Epithelial cell of proximal tubule (primary cell): Measurements from ENCODE around the gene TMEM52. TPM values are rescaled to one million over a fixed set of nuclear protein-coding genes. Genes with fewer than 3 reads are reported as not detected.
A peak's percentile ranks its signal among the peaks of the same experiment; 100 is the strongest.

Source experiments
- DNase-seq: peaks from one replicate; pipeline ENCODE4 v3.0.0-alpha.2; 2011; ENCODE audit warnings: low read depth
- H3K4me3 ChIP-seq: 2 replicates; pipeline ENCODE4 v1.5.1; 2011; ENCODE audit warnings: low read depth, mild to moderate bottlenecking, low read length
- total RNA-seq: library from RNA; depleted of rRNA; stranded (reverse); fragments of >200 nt; gene quantifications from 2 replicates; pipeline ENCODE4 v1.2.3, GENCODE V29; 2015
- TF ChIP-seq, protein P1 (sequence below): conservative IDR thresholded peaks from 2 replicates; pipeline ENCODE4 v1.5.1; 2012; ENCODE audit warnings: low read depth, mild to moderate bottlenecking, low read length

TMEM52 gene
- total RNA-seq, 1 donor from 2014 or later: 0.75 TPM

DNA sequence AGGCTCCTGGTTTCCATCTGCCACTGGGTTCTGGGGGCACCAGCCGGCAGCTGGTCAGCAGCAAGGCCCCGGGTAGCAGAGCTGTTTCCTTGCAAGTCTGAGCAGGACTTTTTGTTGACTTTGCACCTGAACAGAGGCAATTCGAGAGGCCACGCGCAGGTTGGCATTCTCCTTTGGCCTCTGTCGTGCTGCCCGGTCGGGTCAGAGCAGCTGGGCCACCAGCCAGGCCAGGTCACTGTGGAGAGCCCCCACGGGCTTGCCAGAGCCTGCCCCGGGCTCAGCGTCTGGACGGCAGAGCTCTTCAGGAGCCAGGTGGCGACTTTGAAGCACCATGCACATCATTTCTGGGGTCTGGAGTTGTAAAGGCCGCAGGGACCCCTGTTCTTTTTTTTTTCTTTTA lies 28.4 kb upstream of the TMEM52 start:
- DNase-seq: no peak
- H3K4me3 ChIP-seq: no peak overlapping the region
- TF ChIP-seq, protein P1, sequence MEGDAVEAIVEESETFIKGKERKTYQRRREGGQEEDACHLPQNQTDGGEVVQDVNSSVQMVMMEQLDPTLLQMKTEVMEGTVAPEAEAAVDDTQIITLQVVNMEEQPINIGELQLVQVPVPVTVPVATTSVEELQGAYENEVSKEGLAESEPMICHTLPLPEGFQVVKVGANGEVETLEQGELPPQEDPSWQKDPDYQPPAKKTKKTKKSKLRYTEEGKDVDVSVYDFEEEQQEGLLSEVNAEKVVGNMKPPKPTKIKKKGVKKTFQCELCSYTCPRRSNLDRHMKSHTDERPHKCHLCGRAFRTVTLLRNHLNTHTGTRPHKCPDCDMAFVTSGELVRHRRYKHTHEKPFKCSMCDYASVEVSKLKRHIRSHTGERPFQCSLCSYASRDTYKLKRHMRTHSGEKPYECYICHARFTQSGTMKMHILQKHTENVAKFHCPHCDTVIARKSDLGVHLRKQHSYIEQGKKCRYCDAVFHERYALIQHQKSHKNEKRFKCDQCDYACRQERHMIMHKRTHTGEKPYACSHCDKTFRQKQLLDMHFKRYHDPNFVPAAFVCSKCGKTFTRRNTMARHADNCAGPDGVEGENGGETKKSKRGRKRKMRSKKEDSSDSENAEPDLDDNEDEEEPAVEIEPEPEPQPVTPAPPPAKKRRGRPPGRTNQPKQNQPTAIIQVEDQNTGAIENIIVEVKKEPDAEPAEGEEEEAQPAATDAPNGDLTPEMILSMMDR: no peak

DNA sequence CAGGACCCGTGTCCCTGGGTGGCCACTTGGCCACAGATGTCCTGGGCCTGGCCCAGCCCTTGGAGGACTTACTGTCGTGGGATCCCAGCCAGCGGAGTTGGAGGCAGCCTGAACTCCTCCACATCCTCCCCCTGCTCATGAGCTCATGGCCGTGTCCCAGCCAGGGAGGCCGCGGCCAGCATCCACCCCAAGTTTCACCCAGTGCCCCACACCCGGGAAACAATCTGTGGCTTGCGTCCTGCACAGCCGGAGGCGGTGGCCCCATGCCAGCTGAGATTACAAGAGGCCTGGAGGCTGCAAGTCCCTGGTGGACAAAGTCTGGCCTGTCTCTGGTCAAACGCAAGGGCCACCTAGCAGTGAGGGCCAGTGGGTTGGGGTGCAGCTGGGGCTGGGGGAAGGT lies 27.5 kb upstream of the TMEM52 start:
- TF ChIP-seq, protein P1: no peak
- DNase-seq: no peak
- no peak overlapping the region for H3K4me3 ChIP-seq

DNA sequence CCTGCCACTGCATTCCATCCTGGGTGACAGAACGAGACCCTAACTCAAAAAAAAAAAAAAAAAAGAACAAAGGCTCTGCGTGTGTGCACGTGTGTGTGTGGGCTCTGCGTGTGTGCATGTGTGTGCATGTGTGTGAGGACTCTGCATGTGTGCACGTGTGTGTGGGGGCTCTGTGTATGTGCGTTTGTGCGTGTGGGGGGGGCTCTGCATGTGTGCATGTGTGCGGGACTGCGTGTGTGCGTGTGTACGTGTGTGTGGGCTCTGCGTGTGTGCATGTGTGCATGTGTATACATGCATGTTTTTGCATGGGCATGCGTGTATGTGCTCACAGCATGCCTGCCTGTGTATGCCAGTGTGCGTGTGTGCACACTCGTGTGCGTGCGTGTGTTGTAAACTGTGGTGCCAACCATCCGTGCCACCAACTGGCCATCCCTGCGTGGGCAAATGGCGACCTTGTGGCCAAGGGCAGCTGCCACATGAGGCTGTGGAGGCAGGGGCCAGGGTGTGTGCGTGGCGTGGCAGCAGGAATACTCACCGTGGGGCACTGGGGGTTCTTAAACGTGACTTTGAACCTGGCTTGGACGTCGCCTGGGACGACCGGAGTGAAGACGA lies 26.8 kb upstream of the TMEM52 start:
- H3K4me3 ChIP-seq: no peak overlapping the region
- DNase-seq: no peak
- TF ChIP-seq, protein P1: no peak

DNA sequence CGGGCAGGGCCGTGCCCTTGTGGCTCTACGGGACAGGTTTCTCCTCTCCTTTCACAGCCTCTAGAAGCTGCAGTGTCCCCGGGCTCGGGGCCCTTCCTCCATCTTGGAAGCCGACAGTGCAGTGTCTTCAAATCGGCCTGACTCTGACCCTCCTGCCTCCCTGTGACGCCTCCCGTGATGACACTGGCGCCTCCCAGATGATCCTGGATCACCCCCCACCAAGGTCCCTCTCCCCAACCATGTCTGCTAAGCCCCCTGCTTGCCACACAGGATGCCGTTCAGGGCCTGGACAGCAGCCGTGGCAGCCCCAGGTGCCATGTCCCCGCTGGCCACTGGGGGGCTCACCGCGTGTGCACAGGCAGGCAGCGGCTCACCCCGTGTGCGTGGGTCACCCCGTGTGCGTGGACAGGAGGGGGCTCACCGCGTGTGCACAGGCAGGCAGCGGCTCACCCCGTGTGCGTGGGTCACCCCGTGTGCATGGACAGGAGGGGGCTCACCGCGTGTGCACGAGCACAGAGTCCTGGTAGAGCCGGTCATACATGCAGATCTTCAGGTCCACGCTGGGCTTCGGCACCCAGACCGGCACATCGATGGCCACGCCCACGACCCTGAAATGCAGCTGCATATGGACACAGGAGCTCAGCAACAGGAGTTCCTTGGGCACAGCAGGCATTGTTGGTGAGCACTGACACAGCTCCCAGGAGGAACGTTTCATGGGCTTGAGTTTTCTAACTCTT lies 24.9 kb upstream of the TMEM52 start:
- no peak overlapping the region for H3K4me3 ChIP-seq

DNA sequence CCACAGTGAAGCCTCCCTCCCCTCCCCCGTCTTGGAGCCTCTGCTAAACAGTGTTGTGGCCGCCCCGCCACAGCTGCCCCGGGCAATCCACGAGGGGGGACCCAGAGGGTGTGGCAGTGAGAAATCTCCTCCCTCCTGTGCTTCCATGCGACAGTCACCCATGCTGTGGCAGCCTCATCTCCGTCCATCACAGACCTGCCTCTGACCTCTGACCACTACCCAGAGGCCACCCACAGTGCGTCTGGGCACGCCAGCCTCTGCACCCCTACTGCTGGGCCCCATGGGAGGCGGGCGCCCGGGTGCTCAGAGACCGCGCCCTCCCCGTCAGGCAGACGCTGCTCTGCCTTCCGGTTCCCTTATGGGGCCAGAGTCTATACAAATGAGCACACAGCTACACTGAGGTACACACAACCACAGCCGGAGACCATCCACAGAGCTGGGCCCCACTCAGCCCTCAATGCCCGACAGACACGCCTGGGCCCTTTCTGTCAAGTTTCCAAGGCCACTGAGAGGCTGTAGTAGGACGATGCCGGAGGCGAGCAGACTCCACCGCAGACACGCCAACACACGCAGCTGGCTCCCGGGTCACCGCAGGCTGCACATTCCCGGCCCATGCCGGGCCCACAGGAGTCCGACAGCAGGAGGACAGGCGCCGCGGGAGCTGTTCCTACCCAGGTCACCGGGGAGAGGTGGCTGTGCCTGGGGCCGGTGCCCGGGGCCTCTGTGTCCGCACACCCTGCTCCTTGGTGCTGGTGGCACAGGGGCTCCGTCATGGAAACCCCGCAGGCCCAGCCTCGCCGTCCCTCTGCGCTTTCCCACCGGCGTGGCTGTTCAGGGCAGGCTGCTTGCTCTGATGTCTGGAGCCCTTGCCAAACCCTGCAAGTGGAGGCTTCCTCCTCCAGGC lies 23.9 kb upstream of the TMEM52 start:
- TF ChIP-seq, protein P1: no peak
- H3K4me3 ChIP-seq: no peak overlapping the region
- no peak for DNase-seq

More for the DNA sequence above, 24.9 kb upstream of the TMEM52 start:
- no peak for DNase-seq
- TF ChIP-seq, protein P1: peak; percentile 78

DNA sequence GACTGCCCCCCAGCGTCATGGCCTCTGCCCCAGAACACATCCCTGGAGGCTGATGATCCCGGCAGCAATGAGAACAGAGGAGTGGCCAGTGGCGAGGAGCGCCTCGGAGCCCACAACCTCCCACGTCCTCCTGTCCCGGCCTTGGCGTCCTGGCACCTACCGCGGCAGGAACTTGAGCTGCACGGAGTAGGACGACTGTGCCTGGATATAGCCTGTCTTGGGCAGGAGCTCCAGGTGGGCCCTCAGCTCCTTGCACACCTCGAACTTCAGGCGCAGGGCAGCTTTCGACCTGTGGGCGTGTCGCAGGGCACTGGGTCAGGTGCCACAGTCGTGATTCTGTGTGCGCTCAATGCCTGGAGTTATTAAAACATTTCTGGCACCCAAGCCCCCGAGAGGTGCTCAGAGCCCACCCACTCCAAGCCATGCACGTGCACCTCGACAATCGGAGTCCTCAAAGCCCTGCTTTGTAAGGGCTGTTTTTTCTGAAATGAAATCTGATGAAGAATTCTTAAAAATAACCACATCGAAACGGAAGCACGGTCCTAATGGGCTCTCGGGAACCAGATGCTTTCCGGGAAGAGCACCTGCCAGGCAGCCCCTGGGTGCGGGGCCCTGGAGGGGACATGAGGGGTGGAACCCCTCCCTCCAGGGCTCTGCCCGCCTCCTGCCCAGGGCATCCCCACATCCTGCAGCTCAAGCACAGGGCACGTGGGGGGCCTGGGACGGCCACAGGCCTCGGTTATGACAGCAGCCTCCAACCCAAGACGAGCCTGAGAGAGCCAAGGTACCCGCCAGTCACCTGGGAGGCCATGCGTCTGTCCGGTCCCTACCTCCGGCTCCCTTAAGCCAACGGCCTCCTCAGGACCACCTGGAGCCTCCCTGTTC lies 23.0 kb upstream of the TMEM52 start:
- TF ChIP-seq, protein P1: no peak

More for the DNA sequence above, 23.0 kb upstream of the TMEM52 start:
- H3K4me3 ChIP-seq: no peak overlapping the region
- DNase-seq: no peak
